ENCODE results near the gene CA4.

DNA sequence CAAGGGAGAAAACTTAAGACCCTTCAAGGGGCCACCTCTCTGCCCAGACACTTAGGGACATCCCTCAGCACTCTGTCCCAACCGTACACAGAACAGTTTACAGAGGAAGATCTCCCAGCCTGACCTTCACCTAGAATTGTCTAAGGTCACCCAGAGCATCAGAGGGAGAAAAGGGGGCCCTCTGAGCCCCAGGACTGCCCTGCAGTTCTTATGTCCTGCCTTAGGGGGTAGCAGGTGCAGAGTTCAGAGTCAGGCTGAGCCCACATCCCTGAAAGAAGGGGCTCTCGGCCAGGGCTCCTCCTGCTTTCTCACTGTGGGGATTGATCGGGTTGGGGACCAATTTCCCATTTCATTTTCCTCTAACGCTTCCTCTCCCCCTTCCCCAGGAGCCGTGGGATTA lies 15.4 kb downstream of the CA4 start:
- TF ChIP-seq CTCF (IDR thresholded peaks at IDR 0.05; ENCODE audit: insufficient read depth, low read length, poor library complexity, severe bottlenecking) (no peak), EZH2phosphoT487 (conservative IDR thresholded peaks at IDR 0.05; ENCODE audit: low read length) (no peak)

All from SU-DHL-6 (cell line).